LNCAP (cell line): ENCODE measurements around the gene PPP3R1.

Source experiments
- CTCF ChIP-seq: fragments of 450-650 bp; IDR thresholded peaks from 2 replicates; pipeline ENCODE4 v1.5.1; 2017; ENCODE audit warnings: mild to moderate bottlenecking

Gene PPP3R1

GRCh38 chr2:68291314-68291713 lies 39.0 kb upstream of the PPP3R1 start:
- TF ChIP-seq CTCF, result no peak

GRCh38 chr2:68290901-68291300 lies 38.6 kb upstream of the PPP3R1 start:
- no peak for TF ChIP-seq CTCF

GRCh38 chr2:68287580-68288441 lies 35.5 kb upstream of the PPP3R1 start:
- TF ChIP-seq CTCF, result no peak

GRCh38 chr2:68284896-68285295 lies 32.6 kb upstream of the PPP3R1 start:
- no peak for TF ChIP-seq CTCF

- TF ChIP-seq CTCF, result no peak
Observed at GRCh38 chr2:68283419-68283812, 31.1 kb upstream of the PPP3R1 start.

GRCh38 chr2:68282811-68283418 lies 30.6 kb upstream of the PPP3R1 start:
- peak; percentile 53 for TF ChIP-seq CTCF

- no peak for TF ChIP-seq CTCF
Observed at GRCh38 chr2:68280796-68281195, 28.5 kb upstream of the PPP3R1 start.
